ENCODE results near the gene ENAH.

- TF ChIP-seq CTCF (IDR thresholded peaks at IDR 0.05 in 2 of 3, conservative IDR thresholded peaks at IDR 0.05 in 1 of 3; ENCODE audit: insufficient read depth in 2 of 3, low read depth in 1 of 3, low read length in 3 of 3) (no peak), ZNF133 (CRISPR knock-in tag; IDR thresholded peaks at IDR 0.05) (no peak), POLR2A (conservative IDR thresholded peaks at IDR 0.05) (no peak), EGR1 (conservative IDR thresholded peaks at IDR 0.05) (no peak), ZNF282 (CRISPR knock-in tag; IDR thresholded peaks at IDR 0.05) (no peak), NCOR1 (IDR thresholded peaks at IDR 0.05) (no peak), EZH2 (IDR thresholded peaks at IDR 0.05; ENCODE audit: borderline replicate concordance, low read depth, low read length) (no peak)
Observed at GRCh38 chr1:225629483-225629882, 23.4 kb downstream of the ENAH start.
